DOHH2 (cell line): Measurements from ENCODE around the gene CCDC15.

Experiments used
- H3F3A ChIP-seq: fragments of 200-600 bp; sonication (generic), shearing (Covaris generic); 2 replicates; pipeline ENCODE4 v1.6.0; 2016; ENCODE audit warnings: antibody characterized with exemption, mild to moderate bottlenecking; ENCODE audit not compliant: control insufficient read depth, insufficient read depth
- H3K27ac ChIP-seq: fragments of 200-600 bp; sonication (generic); 2 replicates; pipeline ENCODE4 v1.5.1; 2014; ENCODE audit warnings: low read depth, mild to moderate bottlenecking, low read length, moderate library complexity
- H3K27me3 ChIP-seq: fragments of 200-600 bp; sonication (generic); 2 replicates; pipeline ENCODE4 v1.6.1; 2014; ENCODE audit warnings: mild to moderate bottlenecking, low read length, mixed read lengths; ENCODE audit not compliant: control insufficient read depth
- H3K36me3 ChIP-seq: fragments of 200-600 bp; sonication (generic); 2 replicates; pipeline ENCODE4 v1.6.1; 2014; ENCODE audit warnings: mild to moderate bottlenecking, low read length, moderate library complexity, mixed read lengths; ENCODE audit not compliant: control insufficient read depth
- H3K4me1 ChIP-seq: fragments of 200-600 bp; sonication (generic); 2 replicates; pipeline ENCODE4 v1.6.1; 2014; ENCODE audit warnings: mild to moderate bottlenecking, low read length, mixed read lengths; ENCODE audit not compliant: control insufficient read depth
- H3K4me2 ChIP-seq: fragments of 200-600 bp; sonication (generic); 2 replicates; pipeline ENCODE4 v1.6.0; 2014; ENCODE audit warnings: mild to moderate bottlenecking, low read length, moderate library complexity
- H3K4me3 ChIP-seq: fragments of 200-600 bp; sonication (generic); 2 replicates; pipeline ENCODE4 v1.5.1; 2014; ENCODE audit warnings: mild to moderate bottlenecking, low read length, mixed read lengths
- H3K79me2 ChIP-seq: fragments of 200-600 bp; sonication (generic); 2 replicates; pipeline ENCODE4 v1.6.1; 2014; ENCODE audit warnings: mild to moderate bottlenecking, low read length, mixed read lengths; ENCODE audit not compliant: control insufficient read depth
- H3K9me2 ChIP-seq: fragments of 200-600 bp; sonication (generic); replicated peaks from 2 replicates; pipeline ENCODE4 v1.6.1; 2014; ENCODE audit warnings: mild to moderate bottlenecking, low read length, mixed read lengths; ENCODE audit not compliant: control insufficient read depth
- H3K9me3 ChIP-seq: fragments of 200-600 bp; sonication (generic); 2 replicates; pipeline ENCODE4 v1.6.1; 2014; ENCODE audit warnings: antibody characterized with exemption, low read length, mixed read lengths; ENCODE audit not compliant: control insufficient read depth, insufficient read depth
- H4K20me1 ChIP-seq: fragments of 200-600 bp; sonication (generic); 2 replicates; pipeline ENCODE4 v1.6.0; 2014; ENCODE audit warnings: low read depth, mild to moderate bottlenecking, antibody characterized with exemption, low read length, moderate library complexity; ENCODE audit not compliant: control insufficient read depth, insufficient read depth
- CTCF ChIP-seq: fragments of 200-600 bp; sonication (generic); IDR thresholded peaks from one replicate; pipeline ENCODE4 v1.5.1; 2014; ENCODE audit warnings: antibody characterized with exemption, mild to moderate bottlenecking, low read depth, low read length; ENCODE audit not compliant: poor library complexity, severe bottlenecking
- EZH2phosphoT487 ChIP-seq: fragments of 200-600 bp; sonication (generic); IDR thresholded peaks from 2 replicates; pipeline ENCODE4 v1.6.1; 2017; ENCODE audit warnings: borderline replicate concordance, mild to moderate bottlenecking, antibody characterized with exemption, low read length, moderate library complexity, mixed read lengths

CCDC15 gene

GRCh38 chr11:125090816-125091215 is 136.8 kb downstream of the CCDC15 start:
- Histone ChIP-seq H3K4me2 (no peak overlapping the region), H3K4me1 (peaks cover 5% of the 10 kb centered on the region), H3K9me2 (no peaks in the 10 kb centered on the region), H3K27me3 (no peaks in the 10 kb centered on the region), H3K9me3 (no peaks in the 10 kb centered on the region), H3F3A (no peaks in the 10 kb centered on the region), H4K20me1 (no peaks in the 10 kb centered on the region), H3K27ac (no peak overlapping the region), H3K36me3 (no peaks in the 10 kb centered on the region), H3K4me3 (no peak overlapping the region), H3K79me2 (no peaks in the 10 kb centered on the region)
- no peak for TF ChIP-seq CTCF
- TF ChIP-seq EZH2phosphoT487 = no peak
